WI38 (cell line): ENCODE results near the gene FAM83C.

Experiments used
- H3K4me3 ChIP-seq: 2 replicates; pipeline ENCODE4 v1.5.1; 2011; ENCODE audit warnings: low read depth, mild to moderate bottlenecking, control low read depth, low read length
- TF ChIP-seq, protein P1 (sequence below): IDR thresholded peaks from 2 replicates; pipeline ENCODE4 v1.5.1; 2012; ENCODE audit warnings: low read depth, mild to moderate bottlenecking, control low read depth, low read length

FAM83C gene

DNA sequence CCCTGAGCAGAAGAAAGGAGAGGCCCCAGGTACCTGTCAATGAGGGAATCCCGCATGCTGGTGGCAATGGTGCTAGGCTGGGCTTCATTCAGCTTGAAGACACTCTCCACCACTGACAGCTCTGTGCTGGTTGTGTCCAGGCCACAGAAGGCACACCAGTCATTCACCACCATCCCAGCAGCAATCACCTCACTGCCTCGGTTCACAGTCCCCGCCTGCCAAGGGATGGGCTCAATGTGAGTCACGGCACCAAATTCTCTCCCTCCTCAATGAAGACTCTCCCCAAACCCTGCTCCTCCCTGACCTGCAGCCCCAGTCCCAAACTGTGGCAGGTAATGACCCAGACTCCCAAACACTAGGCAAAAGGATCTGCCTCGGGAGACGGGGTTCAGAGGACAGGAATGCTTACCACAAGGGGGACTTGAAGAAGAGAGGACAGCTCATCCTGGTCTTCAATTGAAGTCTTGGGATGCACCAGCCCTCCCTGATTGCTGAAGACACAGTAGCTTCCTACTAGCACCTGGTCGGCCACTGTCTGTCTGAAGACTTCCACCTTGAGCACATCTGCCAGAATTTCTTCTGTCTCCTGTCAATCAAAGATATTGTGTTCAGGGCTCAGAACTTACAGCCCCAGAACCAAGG lies 12.6 kb downstream of the FAM83C start:
- no peak overlapping the region for H3K4me3 ChIP-seq
- TF ChIP-seq, protein P1, sequence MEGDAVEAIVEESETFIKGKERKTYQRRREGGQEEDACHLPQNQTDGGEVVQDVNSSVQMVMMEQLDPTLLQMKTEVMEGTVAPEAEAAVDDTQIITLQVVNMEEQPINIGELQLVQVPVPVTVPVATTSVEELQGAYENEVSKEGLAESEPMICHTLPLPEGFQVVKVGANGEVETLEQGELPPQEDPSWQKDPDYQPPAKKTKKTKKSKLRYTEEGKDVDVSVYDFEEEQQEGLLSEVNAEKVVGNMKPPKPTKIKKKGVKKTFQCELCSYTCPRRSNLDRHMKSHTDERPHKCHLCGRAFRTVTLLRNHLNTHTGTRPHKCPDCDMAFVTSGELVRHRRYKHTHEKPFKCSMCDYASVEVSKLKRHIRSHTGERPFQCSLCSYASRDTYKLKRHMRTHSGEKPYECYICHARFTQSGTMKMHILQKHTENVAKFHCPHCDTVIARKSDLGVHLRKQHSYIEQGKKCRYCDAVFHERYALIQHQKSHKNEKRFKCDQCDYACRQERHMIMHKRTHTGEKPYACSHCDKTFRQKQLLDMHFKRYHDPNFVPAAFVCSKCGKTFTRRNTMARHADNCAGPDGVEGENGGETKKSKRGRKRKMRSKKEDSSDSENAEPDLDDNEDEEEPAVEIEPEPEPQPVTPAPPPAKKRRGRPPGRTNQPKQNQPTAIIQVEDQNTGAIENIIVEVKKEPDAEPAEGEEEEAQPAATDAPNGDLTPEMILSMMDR = no peak

GRCh38 chr20:35279040-35279439 lies 13.2 kb downstream of the FAM83C start:
- TF ChIP-seq, protein P1 = no peak
- H3K4me3 ChIP-seq = no peak overlapping the region

GRCh38 chr20:35277531-35278395 lies 14.5 kb downstream of the FAM83C start, which contains the start of gene MMP24OS:
Gene MMP24OS (minus strand): TSS chr20:35278122. CDS start chr20:35277929, 193 bp downstream.
- H3K4me3 ChIP-seq = peak within 1 kb of the TSS; percentile 76
- TF ChIP-seq, protein P1 = 0 out of 2 replicates have a peak, but pooled peaks have one; percentile 3

GRCh38 chr20:35277127-35277526 lies 15.1 kb downstream of the FAM83C start:
- H3K4me3 ChIP-seq = peak overlapping the region; percentile 76
- TF ChIP-seq, protein P1 = no peak

- TF ChIP-seq, protein P1 = no peak
Measured at GRCh38 chr20:35276408-35276807, 15.8 kb downstream of the FAM83C start.

DNA sequence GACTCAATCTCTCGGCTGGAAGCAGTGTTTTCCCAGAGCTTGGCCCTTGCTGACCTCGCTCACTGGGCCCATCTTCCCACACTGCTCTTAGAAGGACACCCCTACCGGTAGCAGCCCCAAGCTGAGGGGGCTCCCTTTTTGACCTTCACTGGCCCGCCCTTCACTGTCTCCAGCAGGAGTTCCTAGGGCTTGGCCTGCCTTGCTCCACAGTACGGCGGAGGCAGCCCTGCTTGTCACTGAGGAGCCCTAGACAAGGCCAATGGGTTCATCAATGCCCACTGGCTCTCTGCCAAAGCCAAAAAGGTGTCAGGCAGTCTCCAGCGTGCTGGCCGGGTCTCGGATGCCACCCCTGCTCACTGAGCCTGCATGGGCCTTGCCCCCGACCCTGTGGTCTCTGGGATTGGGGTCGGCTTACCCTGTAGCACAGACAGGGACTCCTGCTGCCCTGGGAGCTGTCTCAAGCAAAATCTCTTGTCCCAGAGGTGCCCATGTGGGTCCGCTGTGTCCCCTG lies 16.4 kb downstream of the FAM83C start:
- H3K4me3 ChIP-seq = no peak overlapping the region
- TF ChIP-seq, protein P1 = no peak

More at GRCh38 chr20:35276408-35276807, 15.8 kb downstream of the FAM83C start:
- peak overlapping the region; percentile 76 for H3K4me3 ChIP-seq
